Astrocyte (in vitro differentiated cells and primary cell): ENCODE results near the gene SPATA16. TPM values are rescaled to one million over a fixed set of nuclear protein-coding genes. Genes with fewer than 3 reads are reported as not detected.

Source experiments
- DNase-seq: peaks from one replicate; pipeline ENCODE4 v3.0.0-alpha.2; 2010; ENCODE audit warnings: low read depth
- FAIRE-seq: peaks from 2 replicates; lab custom pipeline; 2011; peaks lifted over from hg19 to GRCh38; lab: Jason Lieb, UNC
- H2AFZ ChIP-seq: 2 replicates; pipeline ENCODE4 v1.6.0; 2012; ENCODE audit warnings: low read depth, low read length, inconsistent platforms
- H3K27ac ChIP-seq: 2 replicates; pipeline ENCODE4 v1.5.1; 2011; ENCODE audit warnings: low read depth, low read length, inconsistent platforms
- H3K27me3 ChIP-seq: 2 replicates; pipeline ENCODE4 v1.6.0; 2011; ENCODE audit warnings: low read length, inconsistent platforms; ENCODE audit not compliant: insufficient read depth
- H3K36me3 ChIP-seq: 2 replicates; pipeline ENCODE4 v1.5.1; 2011; ENCODE audit warnings: low read length, inconsistent platforms; ENCODE audit not compliant: insufficient read depth
- H3K4me1 ChIP-seq: 2 replicates; pipeline ENCODE4 v1.5.1; 2011; ENCODE audit warnings: low read length, inconsistent platforms; ENCODE audit not compliant: insufficient read depth
- H3K4me2 ChIP-seq: 2 replicates; pipeline ENCODE4 v1.6.0; 2012; ENCODE audit warnings: low read length, inconsistent platforms
- H3K4me3 ChIP-seq: 2 replicates; pipeline ENCODE4 v1.5.1; 2011; ENCODE audit warnings: low read depth, mild to moderate bottlenecking, low read length, inconsistent platforms; ENCODE audit not compliant: insufficient read depth
- H3K79me2 ChIP-seq: 2 replicates; pipeline ENCODE4 v1.6.0; 2012; ENCODE audit warnings: mild to moderate bottlenecking, low read length, inconsistent platforms; ENCODE audit not compliant: insufficient read depth
- H3K9ac ChIP-seq: 2 replicates; pipeline ENCODE4 v1.6.0; 2012; ENCODE audit warnings: mild to moderate bottlenecking, low read length, inconsistent platforms
- H3K9me3 ChIP-seq: 2 replicates; pipeline ENCODE4 v1.5.1; 2012; ENCODE audit warnings: low read depth, mild to moderate bottlenecking, low read length, inconsistent platforms; ENCODE audit not compliant: insufficient read depth
- H4K20me1 ChIP-seq: 2 replicates; pipeline ENCODE4 v1.6.0; 2012; ENCODE audit warnings: low read length, inconsistent platforms; ENCODE audit not compliant: insufficient read depth
- H3K27ac Mint-ChIP-seq: one replicate; pipeline ENCODE4 v1.8.0; 2021; ENCODE audit warnings: mild to moderate bottlenecking, mixed read lengths; ENCODE audit not compliant: unreplicated experiment
- H3K27me3 Mint-ChIP-seq: one replicate; pipeline ENCODE4 v1.8.0; 2021; ENCODE audit warnings: low read depth, mixed read lengths; ENCODE audit not compliant: unreplicated experiment
- H3K36me3 Mint-ChIP-seq: one replicate; pipeline ENCODE4 v1.8.0; 2021; ENCODE audit warnings: low read depth, mixed read lengths; ENCODE audit not compliant: unreplicated experiment
- H3K4me1 Mint-ChIP-seq: one replicate; pipeline ENCODE4 v1.8.0; 2021; ENCODE audit warnings: low read depth, mixed read lengths; ENCODE audit not compliant: unreplicated experiment
- H3K4me3 Mint-ChIP-seq: one replicate; pipeline ENCODE4 v1.8.0; 2021; ENCODE audit warnings: mild to moderate bottlenecking, moderate library complexity, mixed read lengths; ENCODE audit not compliant: unreplicated experiment
- H3K9me3 Mint-ChIP-seq: one replicate; pipeline ENCODE4 v1.8.0; 2021; ENCODE audit warnings: mild to moderate bottlenecking, mixed read lengths; ENCODE audit not compliant: unreplicated experiment
- EZH2 ChIP-seq: IDR thresholded peaks from 2 replicates; pipeline ENCODE4 v1.6.1; 2012; ENCODE audit warnings: mild to moderate bottlenecking, low read length, inconsistent platforms; ENCODE audit not compliant: insufficient read depth
- total RNA-seq: library from RNA; stranded (reverse); gene quantifications from 2 replicates; pipeline ENCODE4 v1.2.1, GENCODE V29; 2021
- TF ChIP-seq, protein P1 (sequence below): IDR thresholded peaks from 2 replicates; pipeline ENCODE4 v1.5.1; 2011; ENCODE audit warnings: low read depth, mild to moderate bottlenecking, inconsistent platforms, low read length, moderate library complexity; ENCODE audit not compliant: insufficient read depth

SPATA16 gene
- total RNA-seq, 1 donor from 2014 or later, result not detected

DNA sequence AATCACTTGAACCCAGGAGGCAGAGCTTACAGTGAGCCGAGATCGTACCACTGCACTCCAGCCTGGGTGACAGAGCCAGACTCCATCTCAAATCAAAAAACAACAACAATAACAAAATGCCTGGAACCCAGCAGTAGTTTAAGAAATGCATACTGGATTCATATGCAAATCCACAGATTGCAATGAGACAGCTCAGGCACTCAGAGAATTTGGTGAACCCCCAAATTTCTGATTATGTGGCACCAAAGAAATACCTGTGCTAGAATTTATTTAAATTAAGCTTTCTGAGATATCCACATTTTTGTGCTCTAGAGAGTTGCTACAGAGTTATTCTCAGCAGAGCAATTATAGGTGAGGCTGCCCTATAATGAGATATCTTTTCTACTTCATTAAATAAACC lies 29.7 kb downstream of the SPATA16 start:
- Mint-ChIP-seq H3K4me3 (no peak overlapping the region), H3K9me3 (no peaks in the 10 kb centered on the region), H3K36me3 (no peaks in the 10 kb centered on the region), H3K4me1 (peaks cover 3% of the 10 kb centered on the region), H3K27me3 (no peaks in the 10 kb centered on the region), H3K27ac (no peak overlapping the region)
- Histone ChIP-seq H3K79me2 (no peaks in the 10 kb centered on the region), H3K4me3 (no peak overlapping the region), H3K4me2 (no peak overlapping the region), H3K27me3 (peaks cover 4% of the 10 kb centered on the region), H3K9me3 (no peaks in the 10 kb centered on the region), H3K9ac (no peak overlapping the region), H3K4me1 (no peaks in the 10 kb centered on the region), H2AFZ (no peak overlapping the region), H4K20me1 (no peaks in the 10 kb centered on the region), H3K36me3 (no peaks in the 10 kb centered on the region), H3K27ac (no peak overlapping the region)
- DNase-seq (no peak), FAIRE-seq (no peak)
- TF ChIP-seq, protein P1, sequence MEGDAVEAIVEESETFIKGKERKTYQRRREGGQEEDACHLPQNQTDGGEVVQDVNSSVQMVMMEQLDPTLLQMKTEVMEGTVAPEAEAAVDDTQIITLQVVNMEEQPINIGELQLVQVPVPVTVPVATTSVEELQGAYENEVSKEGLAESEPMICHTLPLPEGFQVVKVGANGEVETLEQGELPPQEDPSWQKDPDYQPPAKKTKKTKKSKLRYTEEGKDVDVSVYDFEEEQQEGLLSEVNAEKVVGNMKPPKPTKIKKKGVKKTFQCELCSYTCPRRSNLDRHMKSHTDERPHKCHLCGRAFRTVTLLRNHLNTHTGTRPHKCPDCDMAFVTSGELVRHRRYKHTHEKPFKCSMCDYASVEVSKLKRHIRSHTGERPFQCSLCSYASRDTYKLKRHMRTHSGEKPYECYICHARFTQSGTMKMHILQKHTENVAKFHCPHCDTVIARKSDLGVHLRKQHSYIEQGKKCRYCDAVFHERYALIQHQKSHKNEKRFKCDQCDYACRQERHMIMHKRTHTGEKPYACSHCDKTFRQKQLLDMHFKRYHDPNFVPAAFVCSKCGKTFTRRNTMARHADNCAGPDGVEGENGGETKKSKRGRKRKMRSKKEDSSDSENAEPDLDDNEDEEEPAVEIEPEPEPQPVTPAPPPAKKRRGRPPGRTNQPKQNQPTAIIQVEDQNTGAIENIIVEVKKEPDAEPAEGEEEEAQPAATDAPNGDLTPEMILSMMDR, result no peak
- no peak for TF ChIP-seq EZH2

DNA sequence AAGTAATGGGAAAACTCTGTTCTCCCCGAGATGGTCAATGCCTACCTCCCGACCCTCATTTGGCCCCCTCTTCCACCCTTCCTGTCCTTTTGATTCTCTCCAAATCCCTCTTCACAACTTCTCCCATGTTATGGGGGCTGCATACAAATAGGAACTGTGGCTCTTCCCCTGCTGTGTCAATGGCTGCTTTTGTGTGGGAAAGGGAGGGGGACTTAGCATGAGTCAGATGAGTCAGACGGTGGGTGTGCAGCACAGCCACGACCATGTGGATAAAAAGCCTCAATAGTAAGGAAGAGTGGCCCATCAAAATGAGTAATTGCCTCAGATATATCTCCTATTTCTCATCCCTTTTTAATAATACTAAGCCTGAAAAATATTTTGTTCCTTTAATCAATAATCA lies 31.9 kb downstream of the SPATA16 start:
- peaks cover 2% of the 10 kb centered on the region for H3K9me3 Mint-ChIP-seq
- no peak overlapping the region for H3K27ac Mint-ChIP-seq
- Histone ChIP-seq H3K9me3 (no peaks in the 10 kb centered on the region), H3K79me2 (no peaks in the 10 kb centered on the region), H2AFZ (peak overlapping the region; percentile 59), H4K20me1 (no peaks in the 10 kb centered on the region), H3K36me3 (no peaks in the 10 kb centered on the region), H3K9ac (no peak overlapping the region), H3K4me3 (no peak overlapping the region), H3K27me3 (no peaks in the 10 kb centered on the region), H3K4me1 (no peaks in the 10 kb centered on the region), H3K4me2 (peak overlapping the region; percentile 31), H3K27ac (no peak overlapping the region)
- no peaks in the 10 kb centered on the region for H3K27me3 Mint-ChIP-seq
- no peak for TF ChIP-seq EZH2
- TF ChIP-seq, protein P1, result no peak
- H3K36me3 Mint-ChIP-seq, result no peaks in the 10 kb centered on the region
- H3K4me1 Mint-ChIP-seq, result peaks cover 8% of the 10 kb centered on the region
- FAIRE-seq (no peak), DNase-seq (peak; percentile 31)
- H3K4me3 Mint-ChIP-seq, result no peak overlapping the region

DNA sequence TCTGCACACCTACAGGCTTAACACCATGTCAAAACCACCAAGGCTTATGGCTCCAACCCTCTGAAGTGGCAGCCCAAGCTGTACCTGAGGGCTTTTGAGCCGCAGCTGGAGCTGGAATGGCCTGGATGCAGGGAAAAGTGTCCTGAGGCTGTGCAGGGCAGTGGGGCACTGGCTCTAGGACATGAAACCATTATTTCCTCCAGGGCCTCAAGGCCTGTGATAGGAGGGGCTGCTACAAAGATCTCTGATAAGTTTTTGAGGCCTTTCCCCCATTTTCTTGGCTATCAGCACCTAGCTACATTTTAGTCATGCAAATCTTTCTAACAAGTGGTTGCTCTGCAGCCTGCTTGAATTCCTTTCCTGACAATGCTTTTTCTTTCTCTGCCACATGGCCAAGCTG lies 37.6 kb downstream of the SPATA16 start:
- TF ChIP-seq, protein P1, result no peak
- TF ChIP-seq EZH2, result no peak
- FAIRE-seq (no peak), DNase-seq (no peak)
- no peak overlapping the region for H3K4me2 ChIP-seq
- no peak overlapping the region for H3K9ac ChIP-seq
- peaks cover 5% of the 10 kb centered on the region for H3K9me3 ChIP-seq
- Mint-ChIP-seq H3K27me3 (no peaks in the 10 kb centered on the region), H3K27ac (no peak overlapping the region), H3K4me1 (peaks cover 5% of the 10 kb centered on the region), H3K9me3 (peaks cover 10% of the 10 kb centered on the region), H3K36me3 (no peaks in the 10 kb centered on the region), H3K4me3 (no peak overlapping the region)
- H3K27me3 ChIP-seq, result no peaks in the 10 kb centered on the region
- H3K4me1 ChIP-seq, result no peaks in the 10 kb centered on the region
- H3K36me3 ChIP-seq, result no peaks in the 10 kb centered on the region
- H3K27ac ChIP-seq, result no peak overlapping the region
- no peaks in the 10 kb centered on the region for H3K79me2 ChIP-seq
- H4K20me1 ChIP-seq, result no peaks in the 10 kb centered on the region
- no peak overlapping the region for H2AFZ ChIP-seq
- no peak overlapping the region for H3K4me3 ChIP-seq
